Ishikawa (cell line): ENCODE measurements around the gene SEC31A.

Experiments used
- CEBPB ChIP-seq: IDR thresholded peaks from 2 replicates; pipeline ENCODE4 v1.6.1; 2012
- CREB1 ChIP-seq: IDR thresholded peaks from 2 replicates; pipeline ENCODE4 v1.6.1; 2012; ENCODE audit warnings: low read depth
- EGR1 ChIP-seq: IDR thresholded peaks from 2 replicates; pipeline ENCODE4 v1.6.1; 2012
- EP300 ChIP-seq: IDR thresholded peaks from 2 replicates; pipeline ENCODE4 v1.6.1; 2012; ENCODE audit warnings: borderline replicate concordance
- FOXM1 ChIP-seq: IDR thresholded peaks from 2 replicates; pipeline ENCODE4 v1.6.1; 2012; ENCODE audit warnings: low read depth, borderline replicate concordance
- NFIC ChIP-seq: IDR thresholded peaks from 2 replicates; pipeline ENCODE4 v1.6.1; 2012
- RAD21 ChIP-seq: IDR thresholded peaks from 2 replicates; pipeline ENCODE4 v1.6.1; 2012; ENCODE audit warnings: low read depth
- TAF1 ChIP-seq: IDR thresholded peaks from 2 replicates; pipeline ENCODE4 v1.6.1; 2012; ENCODE audit warnings: low read depth, mild to moderate bottlenecking
- TCF12 ChIP-seq: IDR thresholded peaks from 2 replicates; pipeline ENCODE4 v1.6.1; 2012; ENCODE audit warnings: low read depth
- TEAD4 ChIP-seq: IDR thresholded peaks from 2 replicates; pipeline ENCODE4 v1.6.1; 2012
- YY1 ChIP-seq: IDR thresholded peaks from 2 replicates; pipeline ENCODE4 v1.6.1; 2012; ENCODE audit warnings: low read depth
- ZBTB7A ChIP-seq: IDR thresholded peaks from 2 replicates; pipeline ENCODE4 v1.6.1; 2012; ENCODE audit warnings: low read depth
- TF ChIP-seq, protein P1 (sequence below): IDR thresholded peaks from 2 replicates; pipeline ENCODE4 v1.6.1; 2012
- TF ChIP-seq, protein P2 (sequence below): IDR thresholded peaks from 2 replicates; pipeline ENCODE4 v1.6.1; 2012; ENCODE audit warnings: low read depth, mild to moderate bottlenecking
- TF ChIP-seq, protein P3 (sequence below): IDR thresholded peaks from 2 replicates; pipeline ENCODE4 v1.6.1; 2012

Gene SEC31A

DNA sequence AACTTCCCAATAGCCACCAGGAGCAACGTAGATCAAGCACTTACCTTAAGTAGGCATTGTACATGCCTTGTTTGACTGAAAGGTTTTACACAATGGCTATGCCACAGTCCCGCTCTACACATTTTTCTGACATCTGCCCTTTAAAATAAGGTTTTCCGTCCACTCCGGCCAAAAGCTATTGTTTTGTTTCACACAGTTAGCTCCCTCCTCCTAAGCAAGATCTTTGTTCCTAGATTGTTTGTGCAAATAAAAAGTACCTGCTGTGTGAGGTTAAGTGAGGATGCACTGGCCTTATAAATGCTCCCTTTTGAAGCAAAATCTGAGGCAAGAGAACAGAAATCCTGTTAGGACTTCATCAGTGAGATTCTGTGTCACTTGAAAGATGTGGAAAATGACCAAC, 104.1 kb downstream of the SEC31A start:
- peak; percentile 52; the same call in 1 of the 2 replicates for TF ChIP-seq EP300
- TF ChIP-seq TCF12, result no peak
- TF ChIP-seq NFIC, result peak; percentile 27; the same call in 1 of the 2 replicates
- no peak for TF ChIP-seq RAD21
- TF ChIP-seq EGR1, result no peak

DNA sequence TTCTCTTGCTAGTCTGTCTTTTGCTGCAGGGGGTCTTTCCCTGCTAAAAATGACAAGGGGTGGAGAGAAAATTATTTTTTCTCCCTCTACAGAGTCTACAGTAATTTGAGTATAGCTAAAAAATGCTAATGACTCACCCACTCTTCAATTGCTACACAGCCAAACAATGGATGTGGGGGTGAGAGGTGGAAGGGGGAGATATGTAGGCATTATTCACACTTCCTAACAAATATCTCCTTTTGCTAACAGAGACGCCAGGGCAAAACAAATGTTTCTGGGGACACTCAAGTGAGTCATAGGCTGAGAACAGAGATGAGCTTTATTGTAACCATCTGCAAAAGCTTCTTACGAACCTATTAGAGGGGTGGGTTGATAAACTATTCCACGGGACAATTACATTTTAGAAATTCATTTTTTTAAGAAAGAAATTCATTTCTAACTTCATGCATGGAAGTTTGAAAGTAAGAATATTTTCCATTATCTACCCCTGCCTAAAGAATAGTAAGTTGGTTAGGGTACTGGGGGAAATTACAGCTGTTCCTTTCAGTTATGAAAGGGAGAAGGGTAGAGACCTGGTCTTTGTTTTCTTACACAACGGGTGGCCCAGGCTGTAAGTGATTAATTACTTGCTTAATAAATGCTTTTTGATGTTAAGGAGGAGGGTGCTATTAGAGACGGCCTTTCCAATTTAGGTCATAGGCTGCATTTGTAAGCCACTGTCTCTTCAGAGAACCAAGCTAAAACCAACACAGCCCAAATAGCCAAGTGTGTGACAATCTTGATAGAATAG, 105.1 kb downstream of the SEC31A start:
- TF ChIP-seq ZBTB7A, result no peak
- TF ChIP-seq, protein P1, sequence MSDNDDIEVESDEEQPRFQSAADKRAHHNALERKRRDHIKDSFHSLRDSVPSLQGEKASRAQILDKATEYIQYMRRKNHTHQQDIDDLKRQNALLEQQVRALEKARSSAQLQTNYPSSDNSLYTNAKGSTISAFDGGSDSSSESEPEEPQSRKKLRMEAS, result no peak
- TF ChIP-seq NFIC, result peak; percentile 56
- TF ChIP-seq, protein P2, sequence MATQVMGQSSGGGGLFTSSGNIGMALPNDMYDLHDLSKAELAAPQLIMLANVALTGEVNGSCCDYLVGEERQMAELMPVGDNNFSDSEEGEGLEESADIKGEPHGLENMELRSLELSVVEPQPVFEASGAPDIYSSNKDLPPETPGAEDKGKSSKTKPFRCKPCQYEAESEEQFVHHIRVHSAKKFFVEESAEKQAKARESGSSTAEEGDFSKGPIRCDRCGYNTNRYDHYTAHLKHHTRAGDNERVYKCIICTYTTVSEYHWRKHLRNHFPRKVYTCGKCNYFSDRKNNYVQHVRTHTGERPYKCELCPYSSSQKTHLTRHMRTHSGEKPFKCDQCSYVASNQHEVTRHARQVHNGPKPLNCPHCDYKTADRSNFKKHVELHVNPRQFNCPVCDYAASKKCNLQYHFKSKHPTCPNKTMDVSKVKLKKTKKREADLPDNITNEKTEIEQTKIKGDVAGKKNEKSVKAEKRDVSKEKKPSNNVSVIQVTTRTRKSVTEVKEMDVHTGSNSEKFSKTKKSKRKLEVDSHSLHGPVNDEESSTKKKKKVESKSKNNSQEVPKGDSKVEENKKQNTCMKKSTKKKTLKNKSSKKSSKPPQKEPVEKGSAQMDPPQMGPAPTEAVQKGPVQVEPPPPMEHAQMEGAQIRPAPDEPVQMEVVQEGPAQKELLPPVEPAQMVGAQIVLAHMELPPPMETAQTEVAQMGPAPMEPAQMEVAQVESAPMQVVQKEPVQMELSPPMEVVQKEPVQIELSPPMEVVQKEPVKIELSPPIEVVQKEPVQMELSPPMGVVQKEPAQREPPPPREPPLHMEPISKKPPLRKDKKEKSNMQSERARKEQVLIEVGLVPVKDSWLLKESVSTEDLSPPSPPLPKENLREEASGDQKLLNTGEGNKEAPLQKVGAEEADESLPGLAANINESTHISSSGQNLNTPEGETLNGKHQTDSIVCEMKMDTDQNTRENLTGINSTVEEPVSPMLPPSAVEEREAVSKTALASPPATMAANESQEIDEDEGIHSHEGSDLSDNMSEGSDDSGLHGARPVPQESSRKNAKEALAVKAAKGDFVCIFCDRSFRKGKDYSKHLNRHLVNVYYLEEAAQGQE, result no peak
- peak; percentile 81 for TF ChIP-seq CEBPB
- TF ChIP-seq EP300, result peak; percentile 89
- no peak for TF ChIP-seq CREB1
- TF ChIP-seq TCF12, result peak; percentile 86
- peak; percentile 47; the same call in 1 of the 2 replicates for TF ChIP-seq FOXM1
- TF ChIP-seq TEAD4, result peak; percentile 84
- TF ChIP-seq YY1, result no peak
- TF ChIP-seq EGR1, result peak; percentile 81

DNA sequence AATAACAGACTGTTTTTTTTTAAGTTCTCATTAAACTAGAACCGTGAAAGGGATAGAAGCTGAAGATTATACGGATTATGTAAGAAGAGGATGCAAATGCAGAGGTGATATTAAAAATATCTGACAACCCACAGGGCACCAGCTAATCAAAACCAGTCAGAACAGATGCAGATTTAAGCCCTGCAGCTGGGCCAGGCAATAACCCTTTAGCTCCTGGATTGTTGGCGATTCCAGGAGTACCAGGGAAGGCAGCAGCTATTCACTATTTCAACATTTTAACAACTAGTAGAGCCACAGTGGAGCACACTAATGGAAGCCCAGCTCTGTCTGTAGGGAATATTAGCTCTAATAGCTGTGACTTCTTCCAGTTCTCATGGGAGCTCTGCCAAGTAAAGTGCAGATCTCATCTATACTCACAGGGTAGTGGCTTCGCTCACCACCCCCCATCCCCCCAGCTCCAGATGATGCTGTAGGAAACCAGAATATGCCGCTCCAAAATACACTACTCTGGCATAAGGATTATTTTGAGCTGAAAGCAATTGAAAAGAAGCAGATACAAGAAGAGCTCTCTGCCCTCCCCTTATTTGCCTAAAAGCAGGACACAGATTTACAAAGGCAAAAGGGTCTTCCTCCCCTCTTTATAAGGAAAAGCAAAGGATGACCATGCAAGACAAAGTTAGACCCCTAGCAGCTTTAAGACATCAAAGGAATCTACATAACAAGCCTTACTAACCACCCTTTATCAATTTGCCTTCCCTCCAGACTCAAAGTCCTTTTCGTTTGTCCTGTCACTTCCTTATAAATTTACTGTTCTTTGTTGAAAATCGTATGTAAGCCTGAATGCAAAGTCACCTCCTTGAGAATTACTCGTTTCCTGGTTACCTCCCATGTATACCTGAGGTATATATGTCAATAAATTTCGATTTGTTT, 106.0 kb downstream of the SEC31A start:
- TF ChIP-seq, protein P3, sequence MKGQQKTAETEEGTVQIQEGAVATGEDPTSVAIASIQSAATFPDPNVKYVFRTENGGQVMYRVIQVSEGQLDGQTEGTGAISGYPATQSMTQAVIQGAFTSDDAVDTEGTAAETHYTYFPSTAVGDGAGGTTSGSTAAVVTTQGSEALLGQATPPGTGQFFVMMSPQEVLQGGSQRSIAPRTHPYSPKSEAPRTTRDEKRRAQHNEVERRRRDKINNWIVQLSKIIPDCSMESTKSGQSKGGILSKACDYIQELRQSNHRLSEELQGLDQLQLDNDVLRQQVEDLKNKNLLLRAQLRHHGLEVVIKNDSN, result no peak
- TF ChIP-seq YY1 (no peak), EGR1 (no peak), CREB1 (no peak), FOXM1 (no peak), EP300 (no peak), TEAD4 (no peak), TAF1 (no peak), RAD21 (no peak), ZBTB7A (no peak), NFIC (no peak; the same call in 1 of the 2 replicates), TCF12 (no peak), CEBPB (no peak)
- TF ChIP-seq, protein P1, result no peak
- TF ChIP-seq, protein P2, result no peak

DNA sequence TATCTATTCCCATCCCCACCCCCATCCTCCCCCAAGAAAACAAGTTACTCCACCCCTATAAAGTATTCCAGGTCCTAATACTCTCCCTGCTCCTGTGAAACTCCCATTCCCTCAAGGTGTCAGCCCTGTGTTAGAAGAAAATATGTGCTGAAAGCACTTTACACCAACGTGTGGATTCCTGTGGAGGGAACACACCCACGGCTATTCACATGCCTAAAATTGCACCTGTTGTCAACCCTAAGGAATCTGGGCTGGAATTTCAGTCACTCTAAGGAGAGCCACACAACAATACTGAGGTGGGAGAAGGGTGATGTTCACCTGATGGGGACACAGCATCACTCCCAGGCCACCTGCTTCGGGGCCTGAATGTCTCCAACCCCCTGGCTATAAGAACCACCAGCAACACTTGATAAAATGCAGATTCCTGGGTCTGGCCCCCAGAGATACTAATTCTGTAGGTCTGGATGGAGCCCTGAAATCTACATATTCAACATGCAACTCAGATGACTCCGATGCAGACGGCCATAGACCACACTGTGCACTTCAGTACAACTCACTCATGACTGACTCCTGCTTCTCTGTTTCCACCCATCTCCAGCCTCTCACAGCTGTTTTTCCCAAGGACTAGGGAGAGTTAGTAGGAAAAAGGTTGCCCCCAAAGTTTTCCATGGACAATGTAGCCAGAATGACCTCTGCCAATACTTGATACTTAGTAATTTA, 108.2 kb downstream of the SEC31A start:
- TF ChIP-seq YY1 (0 out of 2 replicates have a peak, but pooled peaks have one; percentile 13), ZBTB7A (no peak), TCF12 (peak; percentile 94), CREB1 (no peak), FOXM1 (peak; percentile 83), EP300 (peak; percentile 90), RAD21 (peak; percentile 34; the same call in 1 of the 2 replicates), TAF1 (no peak), NFIC (peak; percentile 73), TEAD4 (peak; percentile 98), CEBPB (no peak), EGR1 (peak; percentile 77)
- TF ChIP-seq, protein P1, result peak; percentile 54; the same call in 1 of the 2 replicates
- TF ChIP-seq, protein P2, result no peak
- TF ChIP-seq, protein P3, result no peak
